Left ventricle myocardium inferior (tissue), 1 donor: Measurements from ENCODE around the gene PHLDA2. TPM values are rescaled to one million over a fixed set of nuclear protein-coding genes. Genes with fewer than 3 reads are reported as not detected.

Source experiments
- DNase-seq: peaks from one replicate; pipeline ENCODE4 v3.0.0-alpha.2; 2020
- H3K27ac ChIP-seq: fragments of 200-600 bp; replicated peaks from 2 replicates; pipeline ENCODE4 v1.8.0; 2021
- H3K27me3 ChIP-seq: fragments of 200-600 bp; 2 replicates; pipeline ENCODE4 v1.8.0; 2021; ENCODE audit warnings: low read depth
- H3K36me3 ChIP-seq: fragments of 200-600 bp; 2 replicates; pipeline ENCODE4 v1.8.0; 2021
- H3K4me1 ChIP-seq: fragments of 200-600 bp; 2 replicates; pipeline ENCODE4 v1.8.0; 2021
- H3K4me3 ChIP-seq: fragments of 200-600 bp; 2 replicates; pipeline ENCODE4 v1.8.0; 2021; ENCODE audit warnings: mild to moderate bottlenecking, moderate library complexity
- H3K9me3 ChIP-seq: fragments of 200-600 bp; replicated peaks from 2 replicates; pipeline ENCODE4 v1.8.0; 2021
- CTCF ChIP-seq: fragments of 200-600 bp; IDR thresholded peaks from 2 replicates; pipeline ENCODE4 v1.8.0; 2021; ENCODE audit warnings: antibody characterized with exemption, mild to moderate bottlenecking, borderline replicate concordance
- intact Hi-C: fragments of 100-400 bp; cut with micrococcal nuclease; formaldehyde crosslinking; loops from one replicate; pipeline ENCODE4 v1.11.0; 2022
- total RNA-seq: library from RNA; stranded (reverse); fragmentation: NEBNext Ultra II Directional; extraction: Animal tissue kit (Norgen Biotek cat#: 25700); gene quantifications from one replicate; pipeline ENCODE4 v1.2.1, GENCODE V29; 2021
- donor health status: DM: no; HTN: yes; CAD: no; lungs with severe emphysema.

PHLDA2 gene
- total RNA-seq, 1 donor from 2014 or later, result not detected

- no peaks in the 10 kb centered on the region for H3K9me3 ChIP-seq
- peak overlapping the region; percentile 67 for H3K4me3 ChIP-seq
- peak; percentile 54 for DNase-seq
- H3K27ac ChIP-seq, result peak overlapping the region; percentile 72
- H3K27me3 ChIP-seq, result no peaks in the 10 kb centered on the region
- no peaks in the 10 kb centered on the region for H3K36me3 ChIP-seq
- H3K4me1 ChIP-seq, result peaks cover 36% of the 10 kb centered on the region
- TF ChIP-seq CTCF, result peak; percentile 91
- intact Hi-C loops, result loop anchor here (10.0 kb wide), 1 partner anchor 708 kb away; no protein-coding TSS in a partner anchor
These were observed 36.8 kb downstream of the PHLDA2 start for GRCh38 chr11:2892215-2892966.

DNA sequence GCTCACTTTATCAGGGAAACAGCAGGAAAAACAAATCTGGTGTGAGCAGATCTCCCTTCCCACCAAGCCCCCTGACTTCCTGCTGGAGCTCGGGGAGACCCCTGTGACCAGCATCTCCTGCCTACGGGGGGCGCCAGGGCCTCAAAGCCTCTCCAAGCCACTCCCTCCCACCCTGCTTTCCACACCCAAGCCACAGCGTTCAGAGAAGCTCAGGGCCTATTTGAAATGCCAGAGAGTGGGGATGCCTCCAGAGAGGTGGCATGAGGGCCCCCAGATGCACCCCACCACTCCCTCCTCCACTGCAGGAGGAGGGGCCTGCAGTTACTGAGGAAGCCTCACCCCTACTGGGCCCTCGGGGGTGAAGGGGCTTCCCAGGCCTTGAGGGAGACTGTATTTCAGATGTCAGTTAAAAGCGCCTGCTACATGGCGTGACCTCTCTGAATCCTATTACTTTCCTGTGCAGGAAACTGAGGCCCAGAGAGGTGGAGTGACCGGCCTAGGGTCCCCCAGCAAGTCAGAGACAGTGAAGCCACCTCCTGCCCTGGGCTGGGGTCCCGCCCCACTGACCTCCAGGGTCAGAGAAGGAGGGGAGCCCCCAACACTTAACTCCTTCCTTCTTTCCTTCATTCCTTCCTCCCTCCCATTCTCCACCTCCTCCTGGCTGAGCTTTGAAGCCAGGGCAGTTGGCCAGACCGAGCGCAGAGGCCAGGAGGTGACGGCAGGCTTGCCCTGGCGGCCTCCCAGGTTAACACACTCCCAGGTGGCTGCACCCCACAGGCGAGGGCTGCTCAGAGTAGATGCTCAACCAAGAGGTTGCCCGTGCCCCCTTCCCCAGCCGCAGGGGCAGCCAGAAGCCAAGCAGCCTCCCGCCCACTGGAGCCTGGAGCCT lies 37.6 kb downstream of the PHLDA2 start:
- peak; percentile 62 for DNase-seq

GRCh38 chr11:2890466-2891294 lies 38.5 kb downstream of the PHLDA2 start:
- TF ChIP-seq CTCF, result no peak
- Histone ChIP-seq H3K27me3 (no peaks in the 10 kb centered on the region), H3K4me3 (peak overlapping the region; percentile 9), H3K9me3 (no peaks in the 10 kb centered on the region), H3K27ac (peak overlapping the region; percentile 17), H3K4me1 (peaks cover 46% of the 10 kb centered on the region), H3K36me3 (no peaks in the 10 kb centered on the region)
- intact Hi-C loops, result loop anchor here (2.0 to 10.0 kb wide), 2 partner anchors 358 to 706 kb away; no protein-coding TSS in a partner anchor
- DNase-seq, result peak; percentile 75

More for the DNA sequence above, 37.6 kb downstream of the PHLDA2 start:
- intact Hi-C loops, result loop anchor here (2.0 to 10.0 kb wide), 2 partner anchors 359 to 707 kb away; no protein-coding TSS in a partner anchor
- Histone ChIP-seq H3K9me3 (no peaks in the 10 kb centered on the region), H3K36me3 (no peaks in the 10 kb centered on the region), H3K27ac (peak overlapping the region; percentile 72), H3K4me3 (peak overlapping the region; percentile 67), H3K4me1 (peaks cover 41% of the 10 kb centered on the region), H3K27me3 (no peaks in the 10 kb centered on the region)
- no peak for TF ChIP-seq CTCF

DNA sequence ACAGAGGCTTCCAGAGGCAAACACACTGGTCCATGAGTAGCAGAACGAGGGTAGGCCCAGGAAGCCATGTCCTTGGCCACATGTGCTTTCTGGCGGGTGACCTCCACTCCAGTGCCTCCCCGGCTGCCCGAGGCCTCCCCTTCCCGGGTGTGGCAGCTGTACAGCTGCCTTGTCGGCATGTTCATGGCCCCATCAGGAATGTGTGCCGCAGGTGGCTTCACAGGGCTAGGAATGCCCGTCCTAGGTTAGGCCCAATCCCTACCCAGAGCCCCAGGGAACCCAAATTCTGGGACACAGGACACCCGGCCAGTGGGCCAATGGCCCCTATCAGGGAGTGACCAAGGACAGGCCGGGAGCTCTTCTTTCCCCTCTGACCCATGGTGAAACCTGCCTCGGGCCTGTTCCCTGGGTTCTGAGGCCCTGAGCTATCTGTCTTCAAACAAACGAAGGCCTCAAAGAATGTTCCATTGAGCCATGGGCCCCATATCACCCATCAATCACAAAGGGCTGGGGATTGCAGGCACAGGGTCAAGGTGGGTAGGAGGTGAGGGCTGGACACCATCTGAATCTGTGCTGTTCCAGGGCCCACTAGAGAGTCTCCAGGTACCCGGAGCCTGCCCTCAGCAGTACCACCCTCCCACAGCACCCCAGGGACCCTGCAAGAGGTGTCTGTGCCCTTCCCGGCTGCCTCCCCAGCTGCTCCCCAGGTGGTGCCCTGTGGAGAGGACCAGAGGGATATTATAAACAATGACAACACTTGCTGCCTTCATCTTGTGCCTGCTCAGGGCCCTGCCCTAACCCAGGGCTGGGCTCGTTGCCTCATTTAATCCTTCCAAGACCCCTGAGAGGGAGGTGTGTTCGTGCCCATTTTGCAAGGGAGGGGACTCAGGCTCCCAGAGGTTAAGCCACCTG lies 39.6 kb downstream of the PHLDA2 start:
- Histone ChIP-seq H3K4me3 (no peak overlapping the region), H3K27ac (no peak overlapping the region), H3K4me1 (peaks cover 53% of the 10 kb centered on the region), H3K36me3 (no peaks in the 10 kb centered on the region), H3K9me3 (no peaks in the 10 kb centered on the region), H3K27me3 (no peaks in the 10 kb centered on the region)
- TF ChIP-seq CTCF, result no peak
- no peak for DNase-seq
- intact Hi-C loops, result loop anchor here (2.0 to 10.0 kb wide), 3 partner anchors 357 to 705 kb away; no protein-coding TSS in a partner anchor
